ENCODE measurements around the gene DCPS.
"Not testable (repeated sequence)": the region's sequence is repeated elsewhere in the genome, so short reads cannot be mapped to it uniquely, and the experiment has no call there.

The DCPS gene, protein sequence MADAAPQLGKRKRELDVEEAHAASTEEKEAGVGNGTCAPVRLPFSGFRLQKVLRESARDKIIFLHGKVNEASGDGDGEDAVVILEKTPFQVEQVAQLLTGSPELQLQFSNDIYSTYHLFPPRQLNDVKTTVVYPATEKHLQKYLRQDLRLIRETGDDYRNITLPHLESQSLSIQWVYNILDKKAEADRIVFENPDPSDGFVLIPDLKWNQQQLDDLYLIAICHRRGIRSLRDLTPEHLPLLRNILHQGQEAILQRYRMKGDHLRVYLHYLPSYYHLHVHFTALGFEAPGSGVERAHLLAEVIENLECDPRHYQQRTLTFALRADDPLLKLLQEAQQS

DNA sequence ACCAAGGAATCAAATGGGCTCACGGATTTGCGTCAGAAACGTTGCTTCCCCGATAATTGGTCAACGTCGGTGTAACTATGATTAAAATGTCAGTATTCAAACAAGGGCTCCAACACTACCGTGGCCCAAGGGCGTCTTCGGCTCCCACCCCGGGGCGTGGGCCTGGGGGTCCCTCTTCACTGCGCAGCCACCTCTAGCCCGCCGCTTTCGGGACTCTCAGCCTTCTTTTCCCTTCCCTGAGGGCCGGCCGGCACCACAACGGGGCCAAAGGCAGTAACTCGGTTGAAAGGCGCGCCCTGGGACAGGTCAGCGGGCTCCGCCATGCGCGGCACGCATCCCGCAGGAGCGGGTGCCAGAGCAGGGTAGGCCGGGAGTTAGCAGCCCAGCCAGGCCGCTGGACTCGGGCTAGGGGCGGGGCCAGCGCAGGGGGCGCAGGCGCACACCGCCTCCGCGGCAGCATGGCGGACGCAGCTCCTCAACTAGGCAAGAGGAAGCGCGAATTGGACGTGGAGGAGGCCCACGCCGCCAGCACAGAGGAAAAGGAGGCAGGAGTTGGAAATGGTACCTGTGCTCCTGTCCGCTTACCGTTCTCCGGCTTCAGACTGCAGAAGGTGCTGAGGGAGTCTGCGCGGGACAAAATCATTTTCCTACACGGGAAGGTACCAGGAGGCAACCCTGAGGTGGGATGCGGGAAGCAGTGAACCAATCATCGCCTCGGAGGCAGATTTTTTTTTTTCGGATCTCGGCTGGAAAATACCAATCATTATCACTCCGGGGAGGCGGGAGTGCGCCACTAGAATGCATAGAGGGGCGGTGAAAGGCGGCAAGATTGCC lies at the start of gene DCPS:
DCPS (plus strand) TSS at position 438 of the 834 bp plus-strand sequence; CDS start at position 459, 21 bp downstream.
- DNase-seq (ENCODE audit: low read depth), result no peak

DNA sequence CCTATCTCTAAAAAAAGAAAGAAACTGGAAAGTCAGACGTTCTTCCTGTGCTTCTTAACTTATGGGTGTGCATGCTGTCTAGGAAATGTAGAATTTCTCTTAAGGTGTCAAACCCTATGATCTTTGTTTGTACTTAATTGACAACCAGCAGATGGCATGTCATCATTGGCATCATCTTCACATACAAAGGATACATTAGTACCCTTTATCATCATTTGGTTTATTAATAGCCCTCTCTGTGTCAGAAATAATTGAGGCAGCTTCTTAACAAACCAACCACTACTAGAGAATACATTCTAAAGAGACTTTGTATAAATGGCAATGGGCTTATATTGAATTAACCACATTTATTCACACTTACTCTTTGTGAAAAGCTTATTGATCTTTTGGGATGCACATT lies 49.0 kb upstream of the DCPS start:
- DNase-seq (ENCODE audit: low read depth), result no peak

DNA sequence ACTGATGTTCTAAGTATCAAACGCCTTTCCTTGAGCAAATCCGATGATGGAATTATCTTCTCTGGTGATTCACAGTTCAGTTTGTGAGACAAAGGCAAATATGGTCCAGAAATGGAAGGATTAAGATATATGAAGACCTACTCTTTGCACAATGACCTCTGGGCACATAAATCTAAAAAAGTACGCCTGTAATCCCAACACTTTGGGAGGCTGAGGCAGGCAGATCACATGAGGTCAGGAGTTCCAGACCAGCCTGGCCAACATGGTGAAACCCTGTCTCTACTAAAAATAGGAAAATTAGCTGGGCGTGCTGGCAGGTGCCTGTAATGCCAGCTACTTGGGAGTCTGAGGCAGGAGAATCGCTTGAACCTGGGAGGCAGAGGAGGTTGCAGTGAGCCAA lies 48.4 kb upstream of the DCPS start:
- not testable (repeated sequence) for DNase-seq (ENCODE audit: low read depth)

DNA sequence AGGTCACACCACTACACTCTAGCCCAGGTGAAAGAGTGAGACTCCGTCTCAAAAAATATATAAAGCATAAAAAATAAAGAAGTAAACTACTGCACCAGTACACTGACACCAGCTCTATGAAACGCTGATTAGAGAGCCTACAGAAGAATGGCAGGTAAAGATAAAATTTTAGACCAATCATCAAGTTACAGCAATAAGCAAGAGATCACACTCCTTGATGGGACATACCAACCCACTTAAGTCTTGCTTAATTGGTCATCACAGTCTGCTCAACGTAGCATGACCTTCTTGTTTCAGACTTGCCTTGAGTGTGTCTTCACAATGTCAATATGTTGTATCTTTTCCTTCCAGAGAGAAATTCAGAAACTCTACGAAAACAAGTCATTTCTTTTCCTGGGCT lies 47.6 kb upstream of the DCPS start:
- no peak for DNase-seq (ENCODE audit: low read depth)

DNA sequence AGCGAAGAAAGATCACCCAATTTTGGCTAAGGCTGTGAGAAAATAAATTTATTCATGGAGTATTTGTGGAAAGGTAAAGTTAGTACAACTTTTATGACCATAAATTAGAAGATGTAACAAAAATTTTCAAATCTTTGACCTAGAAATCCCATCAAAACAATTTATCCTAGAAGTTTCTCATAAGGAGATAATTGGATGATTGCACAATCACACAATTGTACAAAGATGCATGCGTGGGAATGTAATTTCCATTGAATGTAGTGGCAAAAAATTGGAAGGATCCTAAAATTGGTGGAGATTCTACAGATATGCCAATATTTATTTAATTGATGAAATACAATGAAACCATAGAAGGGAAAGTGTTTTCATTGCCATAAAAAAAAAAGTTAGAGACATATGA lies 46.7 kb upstream of the DCPS start:
- DNase-seq (ENCODE audit: low read depth), result no peak

DNA sequence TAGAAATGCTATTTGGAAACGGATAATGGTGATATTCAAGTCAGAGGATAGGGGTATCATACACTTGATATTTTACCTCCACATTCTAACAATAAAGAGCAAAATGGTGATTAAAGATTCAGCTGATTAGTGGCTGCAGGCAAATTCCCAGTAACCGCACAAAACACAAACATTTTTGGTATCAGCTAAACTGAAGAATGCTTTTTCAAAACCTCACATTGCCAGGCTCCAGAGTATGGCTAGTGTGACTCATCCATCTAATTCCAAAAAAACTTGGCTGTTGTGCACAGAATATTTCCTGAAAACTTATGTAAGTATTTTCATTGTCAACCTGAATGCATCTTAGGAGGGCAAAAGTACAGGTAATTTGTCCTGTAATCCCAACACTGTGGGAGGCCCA lies 46.1 kb upstream of the DCPS start:
- no peak for DNase-seq (ENCODE audit: low read depth)

DNA sequence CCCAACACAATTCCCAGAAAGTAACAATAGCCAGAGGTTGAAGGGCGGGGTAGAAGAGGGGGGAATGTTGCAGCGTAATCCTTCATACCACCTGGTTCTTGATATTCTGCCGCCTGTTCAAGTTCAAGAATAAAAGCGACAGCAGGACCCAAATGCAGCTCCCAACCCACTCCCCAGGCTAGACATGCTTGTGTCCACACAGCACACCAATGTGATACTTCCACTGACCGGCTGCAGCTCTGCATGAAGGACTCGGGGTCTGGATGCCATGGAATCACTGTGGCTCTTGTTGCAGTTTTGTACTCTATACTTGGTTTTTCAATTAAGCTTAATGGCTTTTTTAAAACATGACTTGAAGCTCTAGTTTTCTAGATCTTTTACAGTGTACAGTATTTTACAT lies 41.6 kb upstream of the DCPS start:
- DNase-seq (ENCODE audit: low read depth), result no peak

DNA sequence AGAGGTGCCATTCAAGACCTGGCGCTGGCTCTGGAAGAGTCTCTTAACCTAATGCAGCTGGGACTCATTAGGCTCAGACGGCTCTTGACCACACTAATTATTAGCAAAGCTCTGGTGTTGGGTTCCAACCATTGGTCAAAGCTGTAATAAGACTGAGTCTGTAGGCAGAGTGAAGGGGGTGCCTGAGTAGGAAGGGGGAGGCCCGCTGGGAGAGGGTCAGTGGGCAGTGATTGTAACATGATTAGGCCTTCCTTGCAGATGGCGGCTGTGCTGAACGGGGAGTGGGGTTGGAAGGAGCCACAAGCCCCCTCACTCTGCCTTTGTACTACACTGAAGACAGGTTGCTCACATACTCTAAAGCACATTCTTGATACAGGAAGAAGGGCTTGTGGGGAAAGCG lies 40.4 kb upstream of the DCPS start:
- DNase-seq (ENCODE audit: low read depth), result no peak

DNA sequence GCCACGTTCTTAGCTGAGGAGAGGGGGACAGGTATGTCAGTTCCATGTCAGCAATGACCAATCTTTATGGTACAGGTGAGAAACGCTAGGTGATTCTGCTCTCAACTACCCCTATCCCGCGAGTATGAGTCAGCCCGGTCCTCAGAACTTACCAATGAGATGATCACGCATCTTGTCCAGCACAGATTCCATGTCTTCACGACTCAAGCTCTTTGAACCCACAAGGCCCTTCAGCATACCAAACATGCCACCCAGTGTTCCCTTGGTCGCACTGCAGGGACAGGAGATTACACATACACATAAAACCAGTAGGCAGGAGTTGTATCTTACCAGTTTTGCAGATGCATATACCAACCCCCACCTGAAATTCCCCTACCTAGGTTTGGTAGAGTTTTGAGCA lies 38.0 kb upstream of the DCPS start:
- DNase-seq (ENCODE audit: low read depth), result no peak

DNA sequence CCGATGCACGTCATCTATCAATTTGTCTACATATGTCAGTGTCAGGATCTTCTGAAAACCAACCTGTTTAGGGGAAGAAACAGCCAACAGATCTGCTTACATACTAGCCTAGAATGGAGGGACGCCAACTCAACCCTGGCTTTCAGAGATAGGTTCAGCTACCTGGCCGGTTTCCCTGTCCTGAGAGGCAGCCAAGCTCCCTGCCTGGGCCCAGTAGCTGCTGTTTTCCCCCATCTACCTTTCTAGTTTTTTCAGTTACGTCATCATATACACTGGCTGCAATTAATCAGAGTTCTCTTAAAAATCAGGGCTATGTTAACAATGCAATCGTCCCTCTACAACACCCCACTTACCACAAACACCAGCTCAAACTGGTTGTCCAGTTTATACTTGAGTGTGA lies 36.2 kb upstream of the DCPS start:
- DNase-seq (ENCODE audit: low read depth), result no peak

DNA sequence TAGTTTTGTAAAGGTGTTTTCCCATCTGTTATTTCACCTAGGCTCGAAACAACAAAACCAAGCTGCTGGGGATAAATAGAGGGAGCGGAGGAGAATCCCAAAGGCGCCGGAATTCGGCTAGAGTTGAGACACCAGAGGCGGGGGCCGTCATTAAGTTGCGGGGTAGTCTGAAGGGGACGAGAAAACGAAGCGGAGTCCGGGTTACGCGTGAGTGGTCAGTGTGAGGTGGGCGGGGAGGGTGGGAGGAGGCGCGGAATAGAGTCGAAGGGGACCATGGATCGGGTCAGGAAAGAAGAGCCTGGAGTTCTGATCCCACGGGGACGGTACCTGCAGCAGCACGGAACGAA lies 35.5 kb upstream of the DCPS start:
- no peak for DNase-seq (ENCODE audit: low read depth)

DNA sequence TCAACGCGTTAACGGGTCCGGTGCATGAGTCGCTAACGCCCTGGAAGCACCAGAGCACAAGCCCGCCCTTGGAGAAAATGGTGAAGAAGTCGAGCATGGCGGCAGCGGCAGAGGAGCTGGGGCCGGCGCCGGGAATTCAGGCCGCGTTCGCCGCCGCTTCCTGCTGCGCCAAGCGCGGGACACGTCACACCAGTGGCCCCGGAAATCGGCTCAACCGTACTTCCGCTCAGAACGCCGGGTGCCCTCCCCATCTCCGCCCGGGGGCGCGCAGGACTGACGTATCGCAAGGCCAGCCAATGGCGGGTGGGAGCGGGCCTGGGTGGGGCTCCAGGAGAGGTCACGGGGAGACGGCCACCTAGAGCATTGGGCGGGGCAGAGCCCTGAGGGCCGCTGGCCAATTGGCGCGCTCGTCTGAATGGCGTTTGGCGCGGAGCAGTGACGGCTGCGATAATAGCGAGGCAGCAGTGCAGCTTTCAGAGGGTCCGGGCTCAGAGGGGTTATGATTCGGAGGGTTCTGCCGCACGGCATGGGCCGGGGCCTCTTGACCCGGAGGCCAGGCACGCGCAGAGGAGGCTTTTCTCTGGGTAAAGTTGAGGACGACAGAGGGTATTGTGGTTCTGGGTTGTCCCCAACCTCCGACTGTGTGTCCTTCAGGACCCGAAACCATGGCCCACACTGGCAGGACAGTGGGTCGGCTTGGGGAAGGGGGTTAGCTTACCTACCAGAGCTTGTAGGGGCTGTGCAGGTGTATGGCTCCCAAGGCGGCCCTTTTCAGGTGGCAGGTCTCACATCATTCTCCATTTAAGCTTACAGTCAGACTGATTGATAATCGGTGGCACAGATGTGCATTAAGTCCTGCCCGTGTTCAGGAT lies 34.9 kb upstream of the DCPS start, which contains the start of the genes FOXRED1 and SRPRA:
FOXRED1 (plus strand) TSS at position 447 of the 872 bp plus-strand sequence; CDS start at position 500, 53 bp downstream.
SRPRA (minus strand) TSS at position 188 of the 872 bp plus-strand sequence; CDS start at position 97, 91 bp downstream.
- peak; percentile 93 for DNase-seq (ENCODE audit: low read depth)

DNA sequence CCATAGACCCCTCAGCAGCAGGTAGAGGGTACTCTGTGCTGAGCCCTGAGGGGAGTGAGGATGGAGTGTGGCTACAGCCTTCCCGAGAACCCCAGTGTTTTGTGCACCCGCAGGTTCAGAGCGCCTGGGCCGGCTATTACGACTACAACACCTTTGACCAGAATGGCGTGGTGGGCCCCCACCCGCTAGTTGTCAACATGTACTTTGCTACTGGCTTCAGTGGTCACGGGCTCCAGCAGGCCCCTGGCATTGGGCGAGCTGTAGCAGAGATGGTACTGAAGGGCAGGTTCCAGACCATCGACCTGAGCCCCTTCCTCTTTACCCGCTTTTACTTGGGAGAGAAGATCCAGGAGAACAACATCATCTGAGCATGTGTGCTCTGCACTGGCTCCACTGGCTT lies 26.5 kb upstream of the DCPS start:
- DNase-seq (ENCODE audit: low read depth), result no peak

DNA sequence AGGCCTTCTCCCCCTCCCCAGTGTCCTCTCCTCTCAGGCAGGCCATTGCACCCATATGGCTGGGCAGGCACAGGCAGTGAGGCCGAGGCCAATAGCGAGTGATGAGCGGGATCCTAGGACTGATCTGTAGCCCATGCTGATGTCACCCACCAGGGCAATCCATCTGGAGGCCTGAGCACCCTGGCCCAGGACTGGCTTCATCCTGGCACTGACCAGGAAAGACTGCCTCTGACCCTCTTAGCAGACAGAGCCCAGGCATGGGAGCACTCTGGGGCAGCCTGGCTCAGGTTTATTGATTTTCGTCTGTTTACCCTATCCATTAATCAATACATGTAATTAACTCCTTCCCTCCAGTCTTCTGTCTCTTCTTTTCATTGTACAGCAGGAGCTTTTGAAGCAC lies 26.1 kb upstream of the DCPS start:
- no peak for DNase-seq (ENCODE audit: low read depth)

DNA sequence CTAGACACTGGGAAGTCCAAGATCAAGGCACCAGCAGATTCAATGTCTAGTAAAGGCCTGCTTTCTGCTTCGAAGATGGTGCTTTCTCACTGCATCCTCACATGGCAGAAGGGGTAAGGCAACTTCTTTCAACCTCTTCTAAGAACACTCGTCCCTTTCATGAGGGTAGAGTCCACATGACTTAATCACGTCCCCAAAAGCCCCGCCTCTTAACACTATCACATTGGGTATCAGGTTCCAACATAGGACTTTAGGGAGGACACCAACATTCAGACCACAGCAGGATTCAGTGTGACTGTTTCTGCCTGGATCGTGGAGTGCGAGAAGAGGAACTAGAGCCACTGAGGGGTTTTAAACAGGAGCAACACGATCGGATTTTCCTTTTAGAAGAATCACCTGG lies 24.7 kb upstream of the DCPS start:
- DNase-seq (ENCODE audit: low read depth), result no peak

DNA sequence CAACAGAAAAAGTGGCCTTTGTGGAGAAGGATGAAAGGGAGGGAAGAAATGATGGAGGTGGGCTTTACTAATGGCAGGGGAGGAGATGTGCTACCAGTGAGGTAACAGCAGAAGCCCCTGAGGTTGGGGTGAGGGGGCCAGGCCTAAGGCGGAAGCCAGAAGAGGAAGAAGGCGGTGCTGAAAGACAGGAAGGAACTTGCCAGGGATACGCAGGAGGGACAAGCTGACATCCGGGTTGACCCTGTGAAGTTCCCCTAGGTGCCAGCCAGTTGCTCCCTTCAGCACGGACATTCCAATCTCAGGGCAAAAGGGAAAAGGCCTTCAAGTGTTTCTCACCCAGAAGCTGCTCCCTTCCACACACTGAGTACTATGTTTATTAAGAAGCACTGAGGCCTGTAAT lies 23.3 kb upstream of the DCPS start:
- DNase-seq (ENCODE audit: low read depth), result no peak

DNA sequence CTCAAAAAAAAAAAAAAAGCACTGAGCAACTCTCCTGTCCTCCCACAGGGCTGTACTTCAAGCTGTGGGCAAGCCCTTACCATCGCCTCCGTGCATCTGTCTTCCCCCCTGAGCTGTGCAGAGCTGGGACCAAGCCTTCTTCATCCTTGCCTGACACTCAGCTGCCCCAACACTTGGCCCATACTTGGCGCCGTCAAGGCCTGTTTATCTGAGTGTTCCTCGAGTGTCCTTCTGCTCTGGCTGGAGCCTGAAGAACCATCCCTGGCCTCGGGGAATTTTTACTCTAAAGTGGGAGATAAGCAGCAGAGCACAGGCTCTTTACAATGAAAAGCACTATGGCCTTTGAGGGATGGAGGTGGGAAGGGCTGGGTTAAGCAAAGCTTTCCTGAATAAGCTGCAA lies 22.6 kb upstream of the DCPS start:
- no peak for DNase-seq (ENCODE audit: low read depth)

DNA sequence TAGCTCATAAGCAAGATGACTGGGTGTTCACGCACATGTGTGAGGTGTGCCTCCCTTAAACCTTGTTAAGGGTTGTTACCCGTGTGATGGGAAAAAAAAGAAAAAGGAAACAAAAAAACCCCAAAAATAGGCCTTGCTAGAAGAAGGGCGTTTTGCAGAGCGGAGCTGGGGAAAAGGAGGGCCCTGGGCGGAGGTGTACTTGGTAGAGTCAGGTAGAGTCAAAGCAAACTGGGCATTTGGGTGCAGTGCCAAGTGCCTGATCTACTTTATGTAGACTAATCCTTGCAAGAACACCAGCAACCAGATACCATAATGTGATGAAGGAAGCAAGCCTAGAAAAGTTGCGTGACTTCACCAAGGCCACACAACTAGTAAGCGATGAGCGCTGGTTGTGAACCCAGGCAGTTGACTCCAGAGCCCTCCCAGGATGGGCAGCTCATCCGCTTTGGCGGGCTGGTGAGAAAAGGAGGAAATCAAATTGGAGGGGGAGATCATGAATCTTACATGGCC lies 22.1 kb upstream of the DCPS start:
- DNase-seq (ENCODE audit: low read depth), result no peak

DNA sequence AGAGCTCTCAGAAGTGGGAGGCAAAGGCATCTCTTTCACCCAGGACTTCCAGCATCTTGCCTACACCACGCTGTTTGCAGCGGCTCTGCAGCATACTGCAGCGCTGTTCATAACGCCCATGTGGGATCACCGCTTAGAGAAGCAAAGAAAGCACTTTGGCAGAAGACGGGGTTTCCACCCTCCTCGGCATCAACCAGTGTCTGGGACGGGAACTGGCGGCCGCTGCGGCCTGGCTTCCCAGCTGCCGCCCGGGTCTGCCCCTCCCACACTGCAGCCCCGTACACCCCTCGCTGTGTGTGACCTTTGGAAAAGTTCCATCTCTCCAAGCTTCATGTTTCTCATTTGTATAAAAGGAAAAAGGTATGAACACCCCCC lies 21.5 kb upstream of the DCPS start:
- DNase-seq (ENCODE audit: low read depth), result no peak

DNA sequence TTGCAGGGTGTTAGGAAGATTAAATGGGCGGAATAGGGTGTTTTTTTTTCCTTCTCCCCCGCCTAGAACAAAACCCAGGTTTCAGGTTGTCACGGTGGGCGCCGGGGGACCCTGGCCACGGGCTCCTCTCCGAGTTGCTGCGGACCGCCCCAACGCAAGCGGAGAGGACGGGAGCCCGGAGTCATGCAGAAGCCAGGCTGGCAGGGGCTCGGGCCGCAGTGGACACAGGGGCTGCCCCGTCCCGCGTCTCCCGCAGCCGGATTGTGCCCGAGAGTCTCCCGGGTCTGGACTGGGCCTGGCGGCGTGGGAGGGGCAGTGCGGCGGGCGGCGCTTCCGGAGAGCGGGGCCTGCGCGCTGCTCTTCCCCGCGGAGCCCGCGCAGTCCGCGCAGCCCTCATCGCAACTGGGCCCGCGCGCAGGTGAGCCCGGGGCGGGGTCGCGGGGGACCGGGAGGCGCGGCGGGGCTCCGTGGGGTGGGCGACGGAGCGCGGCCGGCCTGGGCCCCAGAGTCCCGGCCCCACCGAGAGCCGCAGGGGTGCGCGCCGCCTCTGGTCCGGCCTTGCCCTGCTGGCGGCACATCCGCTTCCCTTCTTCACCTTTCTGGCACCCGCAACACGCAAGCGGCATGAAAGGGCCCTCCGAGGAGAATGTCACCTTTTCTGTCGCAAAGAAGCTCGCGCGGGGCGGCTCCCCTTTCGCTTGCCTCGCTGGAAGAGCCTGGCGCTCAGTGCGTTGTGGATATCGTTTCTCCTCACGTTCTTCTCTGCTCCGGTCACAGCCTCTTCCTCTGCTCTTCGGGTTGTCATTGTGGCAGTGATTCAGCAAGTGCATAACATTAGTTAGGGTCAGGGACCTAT lies 20.9 kb upstream of the DCPS start, which contains the start of gene TIRAP:
TIRAP (plus strand) TSS at position 358 of the 856 bp plus-strand sequence. CDS start 7,802 bp downstream, outside the sequence.
- DNase-seq (ENCODE audit: low read depth), result no peak

DNA sequence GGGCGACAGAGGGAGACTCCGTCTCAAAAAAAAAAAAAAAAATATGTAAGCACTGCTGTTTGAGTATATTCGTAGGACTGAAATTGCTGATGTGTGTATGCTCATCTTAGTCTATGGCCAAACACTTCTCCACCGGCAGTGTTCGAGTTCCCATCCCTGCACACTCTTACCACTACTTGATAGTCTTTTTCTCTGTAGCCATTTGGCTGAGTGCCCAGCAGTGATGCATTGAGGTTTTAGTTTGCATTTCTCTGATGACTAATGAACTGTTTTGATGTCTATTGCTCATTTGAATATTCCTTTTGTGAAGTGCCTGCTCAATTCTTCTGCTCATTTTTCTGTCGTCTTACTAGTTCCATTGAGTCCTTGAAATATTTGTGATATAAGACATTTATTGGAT lies 19.0 kb upstream of the DCPS start:
- peak; percentile 86 for DNase-seq (ENCODE audit: low read depth)
